K562 (cell line): ENCODE results near the gene ERBB3. TPM values are rescaled to one million over a fixed set of nuclear protein-coding genes. Genes with fewer than 3 reads are reported as not detected.
A peak's percentile ranks its signal among the peaks of the same experiment; 100 is the strongest.

Source experiments
- ARID3B ChIP-seq: fragments of 250-450 bp; sonication (Bioruptor Pico); IDR thresholded peaks from 2 replicates; pipeline ENCODE4 v1.4.0; 2020; ENCODE audit warnings: borderline replicate concordance
- BDP1 ChIP-seq: IDR thresholded peaks from 3 replicates; pipeline ENCODE4 v1.6.1; 2011; ENCODE audit not compliant: insufficient read length, insufficient read depth
- CCAR2 ChIP-seq: fragments of 200-400 bp; formaldehyde crosslinking; IDR thresholded peaks from 2 replicates; pipeline ENCODE4 v1.6.1; 2017; ENCODE audit warnings: mild to moderate bottlenecking, low read depth, low read length
- ERF ChIP-seq: fragments of 450-650 bp; formaldehyde crosslinking; IDR thresholded peaks from 2 replicates; pipeline ENCODE4 v1.4.0; 2020; ENCODE audit warnings: mild to moderate bottlenecking, mixed read lengths
- FOS ChIP-seq: IDR thresholded peaks from 3 replicates; pipeline ENCODE4 v1.6.1; 2011; ENCODE audit not compliant: insufficient read length; ENCODE audit errors: extremely low read depth
- HDAC1 ChIP-seq, 2 experiments: fragments of 450-650 bp; IDR thresholded peaks; 2 replicates each; pipeline ENCODE4 v1.6.1; 2016 to 2017; ENCODE audit warnings: inconsistent platforms in 1 of 2, mild to moderate bottlenecking in 1 of 2, moderate library complexity in 1 of 2
- KAT2B ChIP-seq: IDR thresholded peaks from one replicate; pipeline ENCODE4 v1.6.1; 2012; ENCODE audit warnings: low read depth, mild to moderate bottlenecking, control low read depth, inconsistent platforms, low read length, moderate library complexity
- KLF6 ChIP-seq: fragments of 250-450 bp; sonication (Bioruptor Pico); IDR thresholded peaks from 2 replicates; pipeline ENCODE4 v1.4.0; 2020; ENCODE audit warnings: mild to moderate bottlenecking, moderate library complexity, borderline replicate concordance
- NFIC ChIP-seq: fragments of 450-650 bp; IDR thresholded peaks from 2 replicates; pipeline ENCODE4 v1.6.1; 2017; ENCODE audit warnings: mild to moderate bottlenecking, inconsistent platforms
- RBM14 ChIP-seq: fragments of 200-400 bp; formaldehyde crosslinking; IDR thresholded peaks from 2 replicates; pipeline ENCODE4 v1.6.1; 2018; ENCODE audit warnings: low read depth, mild to moderate bottlenecking, low read length, moderate library complexity, borderline replicate concordance; ENCODE audit not compliant: insufficient read depth
- ZNF384 ChIP-seq: IDR thresholded peaks from 2 replicates; pipeline ENCODE4 v1.6.1; 2012; ENCODE audit warnings: low read depth, low read length, improper control_type of control experiment
- ZNF583 ChIP-seq: fragments of 250-450 bp; sonication (Bioruptor Pico); IDR thresholded peaks from 2 replicates; pipeline ENCODE4 v1.4.0; 2020
- ZSCAN29 ChIP-seq: fragments of 450-650 bp; IDR thresholded peaks from 2 replicates; pipeline ENCODE4 v1.6.1; 2017
- polyA plus RNA-seq, 8 experiments: library from polyadenylated mRNA; depleted of rRNA in 4 of 8; stranded (reverse) in 5 of 8; unstranded in 3 of 8; fragments of >200 nt; fragmentation: Nextera tagmentation in 2 of 8; fragmentation: Illumina TruSeq in 1 of 8; extraction: Ambion mirVana in 2 of 8; extraction: Trizol in 1 of 8; gene quantifications; 2 replicates each; pipeline versions ENCODE4 v1.2.1 to v1.2.3, GENCODE V29; 2011 to 2014; ENCODE audit warnings: inconsistent platforms in 1 of 8, missing spikeins in 1 of 8
- total RNA-seq, 7 experiments: library from RNA; depleted of rRNA in 6 of 7; stranded (reverse); fragments of >200 nt in 6 of 7; fragmentation: Illumina TruSeq in 2 of 7; extraction: Trizol in 2 of 7; gene quantifications; 2 replicates each; pipeline versions ENCODE4 v1.2.1 to v1.2.3, GENCODE V29; 2011 to 2021; ENCODE audit warnings: low replicate concordance in 1 of 7
- TF ChIP-seq, protein P1 (sequence below): fragments of 450-650 bp; IDR thresholded peaks from 2 replicates; pipeline ENCODE4 v1.6.1; 2016; ENCODE audit warnings: mild to moderate bottlenecking
- TF ChIP-seq, protein P2 (sequence below): sonication (generic); formaldehyde crosslinking; IDR thresholded peaks from 2 replicates; pipeline ENCODE4 v1.8.1; 2022; ENCODE audit warnings: missing genetic modification reagents
- TF ChIP-seq, protein P3 (sequence below): fragments of 250-450 bp; sonication (Bioruptor Pico); IDR thresholded peaks from 2 replicates; pipeline ENCODE4 v1.8.0; 2022; ENCODE audit warnings: moderate library complexity, mild to moderate bottlenecking, inconsistent platforms
- TF ChIP-seq, protein P4 (sequence below): fragments of 450-650 bp; IDR thresholded peaks from one replicate; pipeline ENCODE4 v1.6.1; 2018; ENCODE audit warnings: mild to moderate bottlenecking, moderate library complexity; ENCODE audit not compliant: partially characterized antibody
- TF ChIP-seq, protein P5 (sequence below): fragments of 250-450 bp; sonication (Bioruptor Pico); IDR thresholded peaks from 2 replicates; pipeline ENCODE4 v1.5.0; 2021; ENCODE audit warnings: mild to moderate bottlenecking, borderline replicate concordance

Gene ERBB3
- total and polyA plus RNA-seq, 9 of the 15 experiments (the other 6 are each of a cell fraction or from before 2014, with no cell fraction given) = 1.5 to 5.4 (median 3.8) TPM

- TF ChIP-seq, protein P1, sequence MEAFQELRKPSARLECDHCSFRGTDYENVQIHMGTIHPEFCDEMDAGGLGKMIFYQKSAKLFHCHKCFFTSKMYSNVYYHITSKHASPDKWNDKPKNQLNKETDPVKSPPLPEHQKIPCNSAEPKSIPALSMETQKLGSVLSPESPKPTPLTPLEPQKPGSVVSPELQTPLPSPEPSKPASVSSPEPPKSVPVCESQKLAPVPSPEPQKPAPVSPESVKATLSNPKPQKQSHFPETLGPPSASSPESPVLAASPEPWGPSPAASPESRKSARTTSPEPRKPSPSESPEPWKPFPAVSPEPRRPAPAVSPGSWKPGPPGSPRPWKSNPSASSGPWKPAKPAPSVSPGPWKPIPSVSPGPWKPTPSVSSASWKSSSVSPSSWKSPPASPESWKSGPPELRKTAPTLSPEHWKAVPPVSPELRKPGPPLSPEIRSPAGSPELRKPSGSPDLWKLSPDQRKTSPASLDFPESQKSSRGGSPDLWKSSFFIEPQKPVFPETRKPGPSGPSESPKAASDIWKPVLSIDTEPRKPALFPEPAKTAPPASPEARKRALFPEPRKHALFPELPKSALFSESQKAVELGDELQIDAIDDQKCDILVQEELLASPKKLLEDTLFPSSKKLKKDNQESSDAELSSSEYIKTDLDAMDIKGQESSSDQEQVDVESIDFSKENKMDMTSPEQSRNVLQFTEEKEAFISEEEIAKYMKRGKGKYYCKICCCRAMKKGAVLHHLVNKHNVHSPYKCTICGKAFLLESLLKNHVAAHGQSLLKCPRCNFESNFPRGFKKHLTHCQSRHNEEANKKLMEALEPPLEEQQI = no peak
- TF ChIP-seq KLF6 (CRISPR knock-in tag) (no peak), ARID3B (CRISPR knock-in tag) (no peak), NFIC (peak; percentile 69), KAT2B (no peak), ERF (CRISPR knock-in tag) (no peak), RBM14 (no peak), ZNF583 (CRISPR knock-in tag) (no peak), HDAC1 (IDR thresholded peaks at IDR 0.05) (no peak; a peak in 1 of 4 replicates), ZSCAN29 (no peak), BDP1 (no peak), FOS (no peak), ZNF384 (no peak), CCAR2 (no peak)
- TF ChIP-seq, protein P2, sequence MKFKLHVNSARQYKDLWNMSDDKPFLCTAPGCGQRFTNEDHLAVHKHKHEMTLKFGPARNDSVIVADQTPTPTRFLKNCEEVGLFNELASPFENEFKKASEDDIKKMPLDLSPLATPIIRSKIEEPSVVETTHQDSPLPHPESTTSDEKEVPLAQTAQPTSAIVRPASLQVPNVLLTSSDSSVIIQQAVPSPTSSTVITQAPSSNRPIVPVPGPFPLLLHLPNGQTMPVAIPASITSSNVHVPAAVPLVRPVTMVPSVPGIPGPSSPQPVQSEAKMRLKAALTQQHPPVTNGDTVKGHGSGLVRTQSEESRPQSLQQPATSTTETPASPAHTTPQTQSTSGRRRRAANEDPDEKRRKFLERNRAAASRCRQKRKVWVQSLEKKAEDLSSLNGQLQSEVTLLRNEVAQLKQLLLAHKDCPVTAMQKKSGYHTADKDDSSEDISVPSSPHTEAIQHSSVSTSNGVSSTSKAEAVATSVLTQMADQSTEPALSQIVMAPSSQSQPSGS (CRISPR knock-in tag) = no peak
- TF ChIP-seq, protein P3, sequence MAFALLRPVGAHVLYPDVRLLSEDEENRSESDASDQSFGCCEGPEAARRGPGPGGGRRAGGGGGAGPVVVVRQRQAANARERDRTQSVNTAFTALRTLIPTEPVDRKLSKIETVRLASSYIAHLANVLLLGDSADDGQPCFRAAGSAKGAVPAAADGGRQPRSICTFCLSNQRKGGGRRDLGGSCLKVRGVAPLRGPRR = no peak
- TF ChIP-seq, protein P4, sequence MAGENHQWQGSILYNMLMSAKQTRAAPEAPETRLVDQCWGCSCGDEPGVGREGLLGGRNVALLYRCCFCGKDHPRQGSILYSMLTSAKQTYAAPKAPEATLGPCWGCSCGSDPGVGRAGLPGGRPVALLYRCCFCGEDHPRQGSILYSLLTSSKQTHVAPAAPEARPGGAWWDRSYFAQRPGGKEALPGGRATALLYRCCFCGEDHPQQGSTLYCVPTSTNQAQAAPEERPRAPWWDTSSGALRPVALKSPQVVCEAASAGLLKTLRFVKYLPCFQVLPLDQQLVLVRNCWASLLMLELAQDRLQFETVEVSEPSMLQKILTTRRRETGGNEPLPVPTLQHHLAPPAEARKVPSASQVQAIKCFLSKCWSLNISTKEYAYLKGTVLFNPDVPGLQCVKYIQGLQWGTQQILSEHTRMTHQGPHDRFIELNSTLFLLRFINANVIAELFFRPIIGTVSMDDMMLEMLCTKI = no peak
- TF ChIP-seq, protein P5, sequence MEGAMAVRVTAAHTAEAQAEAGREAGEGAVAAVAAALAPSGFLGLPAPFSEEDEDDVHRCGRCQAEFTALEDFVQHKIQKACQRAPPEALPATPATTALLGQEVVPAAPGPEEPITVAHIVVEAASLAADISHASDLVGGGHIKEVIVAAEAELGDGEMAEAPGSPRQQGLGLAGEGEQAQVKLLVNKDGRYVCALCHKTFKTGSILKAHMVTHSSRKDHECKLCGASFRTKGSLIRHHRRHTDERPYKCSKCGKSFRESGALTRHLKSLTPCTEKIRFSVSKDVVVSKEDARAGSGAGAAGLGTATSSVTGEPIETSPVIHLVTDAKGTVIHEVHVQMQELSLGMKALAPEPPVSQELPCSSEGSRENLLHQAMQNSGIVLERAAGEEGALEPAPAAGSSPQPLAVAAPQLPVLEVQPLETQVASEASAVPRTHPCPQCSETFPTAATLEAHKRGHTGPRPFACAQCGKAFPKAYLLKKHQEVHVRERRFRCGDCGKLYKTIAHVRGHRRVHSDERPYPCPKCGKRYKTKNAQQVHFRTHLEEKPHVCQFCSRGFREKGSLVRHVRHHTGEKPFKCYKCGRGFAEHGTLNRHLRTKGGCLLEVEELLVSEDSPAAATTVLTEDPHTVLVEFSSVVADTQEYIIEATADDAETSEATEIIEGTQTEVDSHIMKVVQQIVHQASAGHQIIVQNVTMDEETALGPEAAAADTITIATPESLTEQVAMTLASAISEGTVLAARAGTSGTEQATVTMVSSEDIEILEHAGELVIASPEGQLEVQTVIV = no peak
Observed at GRCh38 chr12:56126732-56127239, 46.8 kb downstream of the ERBB3 start (continued).
